HL-60 (cell line): ENCODE results near the gene NIN.

Experiments
- DNase-seq, 2 experiments: peaks; one replicate each; pipeline ENCODE4 v3.0.0-alpha.2; 2010 to 2020; ENCODE audit warnings: low read depth in 1 of 2, low spot score in 1 of 2
- H3K27ac ChIP-seq: fragments of 250-450 bp; sonication (Bioruptor Pico); replicated peaks from 2 replicates; pipeline ENCODE4 v1.5.1; 2020; ENCODE audit warnings: mild to moderate bottlenecking, moderate library complexity
- H3K27me3 ChIP-seq: fragments of 250-450 bp; sonication (Bioruptor Pico); 2 replicates; pipeline ENCODE4 v1.5.1; 2021; ENCODE audit warnings: mild to moderate bottlenecking, moderate library complexity; ENCODE audit not compliant: insufficient read depth, poor library complexity, severe bottlenecking
- H3K4me3 ChIP-seq: replicated peaks from 2 replicates; pipeline ENCODE4 v1.5.1; 2011; ENCODE audit warnings: mild to moderate bottlenecking, control low read depth, low read length; ENCODE audit not compliant: insufficient read depth
- GABPA ChIP-seq: IDR thresholded peaks from 2 replicates; pipeline ENCODE4 v1.6.1; 2012; ENCODE audit warnings: low read depth
- POLR2AphosphoS5 ChIP-seq: IDR thresholded peaks from 2 replicates; pipeline ENCODE4 v1.6.1; 2012; ENCODE audit warnings: low read depth
- SPI1 ChIP-seq: IDR thresholded peaks from 2 replicates; pipeline ENCODE4 v1.6.1; 2012; ENCODE audit warnings: low read depth, mild to moderate bottlenecking, borderline replicate concordance
- TF ChIP-seq, protein P1 (sequence below): IDR thresholded peaks from 2 replicates; pipeline ENCODE4 v1.6.1; 2012; ENCODE audit warnings: low read depth; ENCODE audit not compliant: insufficient replicate concordance
- TF ChIP-seq, protein P2 (sequence below): IDR thresholded peaks from one replicate; pipeline ENCODE4 v1.5.1; 2011; ENCODE audit warnings: low read length, control low read depth, inconsistent platforms; ENCODE audit not compliant: insufficient read depth

Gene NIN

DNA sequence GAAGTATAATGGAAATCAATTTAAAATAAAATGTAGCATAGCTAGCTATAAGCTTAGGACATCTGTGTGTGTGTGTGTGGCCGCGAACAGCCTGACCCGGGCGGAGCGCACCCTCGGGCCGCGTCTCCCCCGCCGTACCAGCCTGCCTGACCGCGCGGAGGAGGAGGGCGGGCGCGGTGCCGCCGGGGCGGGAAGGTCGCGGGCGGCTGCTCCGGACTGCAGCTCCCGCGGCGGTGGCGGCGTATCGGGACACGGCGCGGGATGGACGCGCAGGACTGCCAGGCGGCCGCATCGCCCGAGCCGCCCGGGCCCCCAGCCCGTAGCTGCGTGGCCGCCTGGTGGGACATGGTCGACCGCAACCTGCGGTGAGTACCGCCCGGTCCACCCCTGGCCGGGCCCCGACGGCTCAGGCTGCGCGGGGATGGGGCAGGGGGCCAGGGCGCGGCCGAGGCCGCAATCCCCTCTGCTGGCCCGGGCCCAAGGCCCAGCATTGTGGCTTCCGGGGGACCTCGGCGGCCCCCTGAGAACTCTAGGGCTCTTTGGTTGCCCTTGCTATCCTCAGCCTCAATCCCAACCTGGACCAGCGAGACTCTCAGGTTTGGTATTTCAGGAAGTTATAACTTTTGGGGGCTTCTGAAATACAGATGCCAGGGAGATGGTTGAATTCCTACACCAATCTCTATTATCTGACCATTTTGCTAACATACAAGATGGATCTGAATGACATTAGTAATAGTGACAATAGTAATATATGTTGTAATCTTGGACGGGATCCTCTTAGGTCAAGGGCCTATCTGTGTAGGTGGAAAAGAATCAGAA, 41.2 kb upstream of the NIN start, which contains the start of gene ABHD12B:
TSS of gene ABHD12B (plus strand) at position 140 of the 819 bp plus-strand sequence. CDS start at position 262, 122 bp downstream.
- TF ChIP-seq, protein P1, sequence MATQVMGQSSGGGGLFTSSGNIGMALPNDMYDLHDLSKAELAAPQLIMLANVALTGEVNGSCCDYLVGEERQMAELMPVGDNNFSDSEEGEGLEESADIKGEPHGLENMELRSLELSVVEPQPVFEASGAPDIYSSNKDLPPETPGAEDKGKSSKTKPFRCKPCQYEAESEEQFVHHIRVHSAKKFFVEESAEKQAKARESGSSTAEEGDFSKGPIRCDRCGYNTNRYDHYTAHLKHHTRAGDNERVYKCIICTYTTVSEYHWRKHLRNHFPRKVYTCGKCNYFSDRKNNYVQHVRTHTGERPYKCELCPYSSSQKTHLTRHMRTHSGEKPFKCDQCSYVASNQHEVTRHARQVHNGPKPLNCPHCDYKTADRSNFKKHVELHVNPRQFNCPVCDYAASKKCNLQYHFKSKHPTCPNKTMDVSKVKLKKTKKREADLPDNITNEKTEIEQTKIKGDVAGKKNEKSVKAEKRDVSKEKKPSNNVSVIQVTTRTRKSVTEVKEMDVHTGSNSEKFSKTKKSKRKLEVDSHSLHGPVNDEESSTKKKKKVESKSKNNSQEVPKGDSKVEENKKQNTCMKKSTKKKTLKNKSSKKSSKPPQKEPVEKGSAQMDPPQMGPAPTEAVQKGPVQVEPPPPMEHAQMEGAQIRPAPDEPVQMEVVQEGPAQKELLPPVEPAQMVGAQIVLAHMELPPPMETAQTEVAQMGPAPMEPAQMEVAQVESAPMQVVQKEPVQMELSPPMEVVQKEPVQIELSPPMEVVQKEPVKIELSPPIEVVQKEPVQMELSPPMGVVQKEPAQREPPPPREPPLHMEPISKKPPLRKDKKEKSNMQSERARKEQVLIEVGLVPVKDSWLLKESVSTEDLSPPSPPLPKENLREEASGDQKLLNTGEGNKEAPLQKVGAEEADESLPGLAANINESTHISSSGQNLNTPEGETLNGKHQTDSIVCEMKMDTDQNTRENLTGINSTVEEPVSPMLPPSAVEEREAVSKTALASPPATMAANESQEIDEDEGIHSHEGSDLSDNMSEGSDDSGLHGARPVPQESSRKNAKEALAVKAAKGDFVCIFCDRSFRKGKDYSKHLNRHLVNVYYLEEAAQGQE: no peak
- TF ChIP-seq GABPA (no peak), POLR2AphosphoS5 (no peak)
- Histone ChIP-seq H3K4me3 (no peak within 1 kb of the TSS), H3K27ac (no peak within 1 kb of the TSS), H3K27me3 (no peaks in the 10 kb centered on the region)
- DNase-seq: no peak

- Histone ChIP-seq H3K27ac (no peak overlapping the region), H3K4me3 (no peak overlapping the region), H3K27me3 (no peaks in the 10 kb centered on the region)
- DNase-seq: no peak
- TF ChIP-seq GABPA (no peak), SPI1 (no peak), POLR2AphosphoS5 (no peak)
- TF ChIP-seq, protein P1: no peak
- TF ChIP-seq, protein P2, sequence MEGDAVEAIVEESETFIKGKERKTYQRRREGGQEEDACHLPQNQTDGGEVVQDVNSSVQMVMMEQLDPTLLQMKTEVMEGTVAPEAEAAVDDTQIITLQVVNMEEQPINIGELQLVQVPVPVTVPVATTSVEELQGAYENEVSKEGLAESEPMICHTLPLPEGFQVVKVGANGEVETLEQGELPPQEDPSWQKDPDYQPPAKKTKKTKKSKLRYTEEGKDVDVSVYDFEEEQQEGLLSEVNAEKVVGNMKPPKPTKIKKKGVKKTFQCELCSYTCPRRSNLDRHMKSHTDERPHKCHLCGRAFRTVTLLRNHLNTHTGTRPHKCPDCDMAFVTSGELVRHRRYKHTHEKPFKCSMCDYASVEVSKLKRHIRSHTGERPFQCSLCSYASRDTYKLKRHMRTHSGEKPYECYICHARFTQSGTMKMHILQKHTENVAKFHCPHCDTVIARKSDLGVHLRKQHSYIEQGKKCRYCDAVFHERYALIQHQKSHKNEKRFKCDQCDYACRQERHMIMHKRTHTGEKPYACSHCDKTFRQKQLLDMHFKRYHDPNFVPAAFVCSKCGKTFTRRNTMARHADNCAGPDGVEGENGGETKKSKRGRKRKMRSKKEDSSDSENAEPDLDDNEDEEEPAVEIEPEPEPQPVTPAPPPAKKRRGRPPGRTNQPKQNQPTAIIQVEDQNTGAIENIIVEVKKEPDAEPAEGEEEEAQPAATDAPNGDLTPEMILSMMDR: no peak
Measured at GRCh38 chr14:50871228-50871627, 40.3 kb upstream of the NIN start.

DNA sequence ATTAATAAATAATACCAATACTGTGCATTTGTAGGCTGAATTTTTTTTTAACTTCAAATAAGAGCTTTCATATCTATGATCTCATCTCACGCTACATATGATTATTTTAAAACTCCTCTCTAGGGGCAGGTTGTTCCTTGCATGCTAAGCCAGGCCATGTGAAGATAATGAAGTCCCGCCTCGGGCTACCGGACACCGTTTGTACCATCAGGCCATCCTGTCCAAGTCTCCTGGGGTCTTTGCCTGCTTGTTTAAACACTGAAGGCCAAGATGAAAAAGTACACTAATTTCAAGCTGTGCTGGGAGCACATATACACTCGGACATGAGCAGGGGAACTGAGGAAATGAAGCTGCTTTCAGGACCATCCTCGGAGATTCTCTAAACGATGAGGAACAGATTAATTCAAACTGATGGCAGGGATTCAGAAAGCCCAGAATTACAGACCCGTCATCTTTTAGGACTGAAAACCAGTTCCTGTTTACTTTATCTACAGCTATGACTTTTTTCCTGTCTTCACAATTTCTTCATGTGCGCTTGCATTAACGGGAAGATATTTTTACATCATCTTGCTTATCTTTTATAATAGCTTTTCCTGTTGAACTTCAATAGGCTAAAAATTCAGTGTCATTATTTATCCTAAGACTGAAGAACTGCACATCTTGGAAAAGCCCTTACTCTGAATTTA, 34.6 kb upstream of the NIN start:
- Histone ChIP-seq H3K4me3 (no peak overlapping the region), H3K27me3 (no peaks in the 10 kb centered on the region), H3K27ac (no peak overlapping the region)
- TF ChIP-seq SPI1 (peak; percentile 26; the same call in 1 of the 2 replicates), GABPA (no peak)
- no peak for DNase-seq

DNA sequence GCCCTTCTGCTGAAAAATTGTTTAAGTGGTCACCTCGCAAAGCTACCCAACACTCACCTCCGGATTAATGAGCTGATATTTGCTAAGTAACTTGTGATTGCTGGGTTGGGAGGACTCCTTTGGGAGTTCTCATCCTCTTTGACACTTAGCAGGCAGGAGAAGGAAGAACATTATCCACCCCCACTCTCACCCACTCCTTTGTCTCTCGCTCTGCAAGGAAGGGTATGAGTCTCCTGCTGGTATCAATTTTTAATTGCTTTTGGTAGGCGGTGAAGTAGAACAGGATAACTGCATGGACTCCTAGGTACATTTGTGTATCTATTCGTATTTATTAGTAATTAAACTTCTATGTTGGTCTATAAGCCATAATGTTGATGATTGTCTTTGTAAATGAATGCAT, 34.0 kb upstream of the NIN start:
- no peak overlapping the region for H3K4me3 ChIP-seq
- no peaks in the 10 kb centered on the region for H3K27me3 ChIP-seq
- no peak for DNase-seq
- TF ChIP-seq, protein P2: no peak
- TF ChIP-seq, protein P1: no peak
- TF ChIP-seq GABPA (no peak), POLR2AphosphoS5 (no peak), SPI1 (no peak)
- no peak overlapping the region for H3K27ac ChIP-seq
